Sciatic nerve (tissue), 2 donors: ENCODE results near the gene ZFAND2B. TPM values are rescaled to one million over a fixed set of nuclear protein-coding genes. Genes with fewer than 3 reads are reported as not detected.
"Not testable (repeated sequence)": the region's sequence is repeated elsewhere in the genome, so short reads cannot be mapped to it uniquely, and the experiment has no call there.

Source experiments
- ATAC-seq: fragments of 200-7000 bp; cut with Tn5 transposase; one replicate; pipeline ENCODE4 v1.9.1; 2020; ENCODE audit warnings: mild to moderate bottlenecking, moderate library complexity
- DNase-seq: peaks from one replicate; pipeline ENCODE4 v3.0.0-alpha.2; 2020; ENCODE audit warnings: low spot score
- intact Hi-C: fragments of 100-400 bp; cut with DNase I; formaldehyde crosslinking; loops from one replicate; pipeline ENCODE4 v1.14.2; 2022
- total RNA-seq: library from RNA; stranded (reverse); fragmentation: NEBNext Ultra II Directional; extraction: Animal tissue kit (Norgen Biotek cat#: 25700); gene quantifications from one replicate; pipeline ENCODE4 v1.2.1, GENCODE V29; 2021
- donor health status: DM: no; HTN: no; CAD: no.
- donor health status: DM: no; HTN: no; CAD: no.

Gene ZFAND2B
- total RNA-seq, 1 donor from 2014 or later: 40.8 TPM

GRCh38 chr2:219198974-219199373, 7.6 kb upstream of the ZFAND2B start:
- intact Hi-C loops: no loop called here
- ATAC-seq (no peak), DNase-seq (no peak)

GRCh38 chr2:219199470-219200211, 6.9 kb upstream of the ZFAND2B start:
- intact Hi-C loops: no loop called here
- DNase-seq (no peak), ATAC-seq (no peak)

GRCh38 chr2:219200502-219201326, 5.9 kb upstream of the ZFAND2B start:
- ATAC-seq, DNase-seq, intact Hi-C loops: not testable (repeated sequence)

DNA sequence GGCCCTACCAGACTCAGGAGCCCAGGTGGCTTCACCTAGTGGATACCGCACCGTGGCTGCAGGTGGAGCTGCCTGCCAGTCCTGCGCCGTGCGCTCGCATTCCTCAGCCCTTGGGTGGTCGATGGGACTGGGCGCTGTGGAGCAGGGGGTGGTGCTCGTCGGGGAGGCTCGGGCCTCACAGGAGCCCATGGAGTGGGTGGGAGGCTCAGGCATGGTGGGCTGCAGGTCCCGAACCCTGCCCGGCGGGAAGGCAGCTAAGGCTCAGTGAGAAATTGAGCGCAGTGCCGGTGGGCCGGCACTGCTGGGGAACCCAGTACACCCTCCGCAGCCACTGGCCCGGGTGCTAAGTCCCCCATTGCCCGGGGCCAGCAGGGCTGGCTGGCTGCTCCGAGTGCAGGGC, 5.3 kb upstream of the ZFAND2B start:
- ATAC-seq, DNase-seq, intact Hi-C loops: not testable (repeated sequence)

GRCh38 chr2:219204425-219205164, 2.0 kb upstream of the ZFAND2B start:
- no peak for ATAC-seq
- intact Hi-C loops: no loop called here
- DNase-seq: no peak

GRCh38 chr2:219205165-219205538, 1.4 kb upstream of the ZFAND2B start:
- no peak for DNase-seq
- no peak for ATAC-seq
- intact Hi-C loops: no loop called here

- ATAC-seq: no peak
- intact Hi-C loops: no loop called here
These were observed 628 bp upstream of the ZFAND2B start for GRCh38 chr2:219205981-219206327.

DNA sequence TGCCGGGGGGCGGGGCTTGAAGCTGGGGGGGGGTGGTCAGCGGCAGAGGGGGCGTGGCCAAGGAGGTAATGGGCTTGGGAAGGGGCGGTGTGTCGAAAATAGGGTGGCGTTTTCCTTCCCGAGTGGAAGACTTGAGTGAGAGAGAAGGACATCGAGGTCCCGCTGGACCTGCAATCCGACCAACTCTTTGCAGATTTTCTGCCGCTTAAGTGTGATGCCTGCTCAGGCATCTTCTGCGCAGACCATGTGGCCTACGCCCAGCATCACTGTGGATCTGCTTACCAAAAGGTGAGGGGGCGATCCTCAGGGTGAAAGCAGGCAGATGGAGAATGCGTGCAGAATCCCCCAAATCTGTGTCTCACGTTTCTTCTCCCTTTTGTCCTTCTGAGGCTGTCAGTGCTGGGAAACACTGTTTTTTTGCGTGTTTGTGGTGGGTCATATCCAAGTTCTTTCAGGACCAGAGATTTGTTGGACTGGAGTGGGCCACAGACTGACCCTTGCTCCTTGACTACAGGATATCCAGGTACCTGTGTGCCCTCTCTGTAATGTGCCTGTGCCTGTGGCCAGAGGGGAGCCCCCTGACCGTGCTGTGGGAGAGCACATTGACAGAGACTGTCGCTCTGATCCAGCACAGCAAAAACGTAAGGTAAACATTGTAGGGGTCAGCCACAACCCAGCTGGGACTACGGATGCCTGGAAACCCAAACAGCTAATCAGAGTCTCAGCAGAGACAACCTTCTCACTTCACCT, 727 bp downstream of the ZFAND2B start:
- peak; percentile 1 for ATAC-seq
- intact Hi-C loops: no loop called here
- DNase-seq: no peak

More at GRCh38 chr2:219205981-219206327, 628 bp upstream of the ZFAND2B start:
- no peak for DNase-seq

- ATAC-seq: no peak
- intact Hi-C loops: no loop called here
- DNase-seq: no peak
These were observed 1.5 kb downstream of the ZFAND2B start for GRCh38 chr2:219207884-219208740.

DNA sequence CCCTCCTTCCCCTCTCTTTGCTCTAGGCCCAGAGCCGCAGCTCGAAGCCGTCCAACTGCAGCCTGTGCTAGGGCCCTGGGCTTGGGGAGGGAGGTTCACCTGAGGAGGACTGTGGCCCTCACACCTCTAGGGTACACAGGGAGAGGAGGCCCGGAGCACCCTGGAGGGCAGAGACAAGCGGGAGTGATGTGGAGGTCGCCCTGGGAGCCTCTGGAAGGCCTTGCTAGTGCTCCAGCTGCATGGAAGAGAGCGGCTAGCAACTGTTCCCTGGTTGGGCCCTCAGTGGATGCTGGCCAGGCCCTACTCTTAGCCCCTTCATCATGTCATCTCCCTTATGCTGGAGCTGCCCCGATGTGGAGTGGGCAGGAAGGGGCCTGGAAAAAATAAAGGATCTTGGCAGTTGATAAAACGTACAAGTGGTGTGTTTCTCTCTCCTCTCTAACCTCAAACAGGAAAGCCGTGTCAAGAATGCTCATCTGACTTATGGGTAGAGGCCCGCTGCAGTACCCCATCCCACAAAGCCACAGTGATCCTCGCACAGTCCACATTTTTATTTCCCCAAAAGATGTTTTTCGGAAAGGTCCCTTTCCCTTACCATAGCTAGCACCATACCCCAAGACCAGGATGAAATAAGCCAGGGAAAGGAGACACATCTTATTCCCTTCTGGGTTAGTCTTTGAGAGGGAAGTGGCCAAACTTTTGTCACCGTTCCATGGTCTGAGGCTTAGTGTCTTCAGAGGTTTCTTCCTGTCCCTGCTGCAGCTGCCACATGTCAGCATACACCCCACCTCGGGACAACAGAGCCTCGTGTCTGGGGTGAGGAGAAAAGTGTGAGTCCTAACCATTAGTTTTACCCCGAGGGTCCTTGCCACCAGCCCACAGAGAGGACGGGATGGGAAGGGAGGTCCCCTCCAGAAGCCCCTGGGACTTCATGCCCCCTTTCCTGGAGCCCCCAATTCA, 2.9 kb downstream of the ZFAND2B start:
- intact Hi-C loops: no loop called here
- DNase-seq (no peak), ATAC-seq (no peak)

DNA sequence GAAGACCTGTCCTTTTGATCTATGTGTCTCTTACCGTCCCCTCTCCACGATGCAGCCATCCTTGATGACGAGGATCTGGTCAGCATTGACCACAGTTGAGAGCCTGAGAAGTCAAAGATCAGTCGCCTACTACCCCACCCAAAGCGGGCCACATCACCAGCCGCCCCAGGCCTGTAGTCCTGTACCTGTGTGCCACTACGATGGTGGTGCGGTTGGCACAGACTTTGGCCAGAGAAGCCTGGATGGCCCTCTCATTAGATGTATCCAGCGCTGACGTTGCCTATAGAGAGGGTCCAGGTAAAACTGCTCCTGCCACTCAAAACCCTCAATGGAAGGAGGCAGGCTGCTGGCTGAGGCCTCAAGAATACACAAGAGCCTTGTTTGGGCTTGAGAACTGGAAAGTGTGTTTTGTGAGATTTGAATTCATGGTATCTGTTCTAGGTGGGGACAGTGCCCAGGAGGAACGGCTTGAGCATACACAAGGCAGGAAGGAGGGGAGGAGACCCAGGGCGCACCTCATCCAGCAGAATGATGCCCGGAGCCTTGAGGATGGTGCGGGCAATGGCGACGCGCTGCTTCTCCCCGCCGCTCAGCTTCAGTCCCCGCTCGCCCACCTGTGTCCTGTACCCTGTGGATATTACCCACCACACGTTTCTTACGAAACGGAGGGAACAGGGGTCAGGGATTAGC, 3.8 kb downstream of the ZFAND2B start:
- intact Hi-C loops: no loop called here
- ATAC-seq (no peak), DNase-seq (no peak)

DNA sequence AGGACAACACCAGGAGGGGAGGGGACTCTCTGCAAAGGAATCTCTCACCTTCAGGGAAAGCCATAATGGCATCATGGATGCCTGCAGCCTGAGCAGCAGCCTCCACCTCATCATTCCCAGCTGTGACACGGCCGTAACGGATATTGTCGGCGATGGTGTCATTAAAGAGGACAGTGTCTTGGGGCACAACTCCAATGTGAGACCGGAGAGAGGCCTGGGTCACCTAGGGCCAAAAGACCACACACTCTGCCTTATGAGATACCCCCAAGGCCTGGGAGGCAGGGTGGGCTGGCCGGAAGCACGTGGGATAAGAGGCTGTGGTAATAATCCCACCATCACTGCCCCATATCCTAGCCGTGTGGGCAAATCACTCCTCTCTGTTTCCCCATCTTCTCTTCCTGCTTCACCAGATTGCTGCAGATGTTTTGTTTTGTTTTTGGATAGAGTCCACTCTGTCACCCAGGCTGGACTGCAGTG, 4.3 kb downstream of the ZFAND2B start:
- ATAC-seq (no peak), DNase-seq (no peak)
- intact Hi-C loops: no loop called here

DNA sequence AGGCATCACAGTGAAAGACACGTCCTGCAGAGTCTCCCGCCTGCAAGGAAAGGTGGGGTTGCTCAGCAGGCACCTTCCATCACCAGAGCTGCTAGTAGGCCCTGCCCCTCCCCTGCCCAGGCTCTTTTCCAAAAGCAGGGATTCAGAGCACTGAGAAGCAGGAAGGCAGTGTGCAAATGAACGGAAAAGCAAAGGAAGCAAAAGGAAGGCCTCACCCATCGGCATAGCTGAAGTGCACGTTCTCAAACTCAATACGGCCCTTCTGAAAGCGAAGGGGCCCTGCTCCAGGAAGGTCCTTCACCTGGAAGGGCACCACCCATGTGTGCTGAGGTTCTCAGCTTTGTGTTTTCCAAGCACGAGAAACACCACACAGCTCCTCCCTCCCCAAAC, 6.4 kb downstream of the ZFAND2B start:
- intact Hi-C loops: no loop called here
- ATAC-seq (no peak), DNase-seq (no peak)

DNA sequence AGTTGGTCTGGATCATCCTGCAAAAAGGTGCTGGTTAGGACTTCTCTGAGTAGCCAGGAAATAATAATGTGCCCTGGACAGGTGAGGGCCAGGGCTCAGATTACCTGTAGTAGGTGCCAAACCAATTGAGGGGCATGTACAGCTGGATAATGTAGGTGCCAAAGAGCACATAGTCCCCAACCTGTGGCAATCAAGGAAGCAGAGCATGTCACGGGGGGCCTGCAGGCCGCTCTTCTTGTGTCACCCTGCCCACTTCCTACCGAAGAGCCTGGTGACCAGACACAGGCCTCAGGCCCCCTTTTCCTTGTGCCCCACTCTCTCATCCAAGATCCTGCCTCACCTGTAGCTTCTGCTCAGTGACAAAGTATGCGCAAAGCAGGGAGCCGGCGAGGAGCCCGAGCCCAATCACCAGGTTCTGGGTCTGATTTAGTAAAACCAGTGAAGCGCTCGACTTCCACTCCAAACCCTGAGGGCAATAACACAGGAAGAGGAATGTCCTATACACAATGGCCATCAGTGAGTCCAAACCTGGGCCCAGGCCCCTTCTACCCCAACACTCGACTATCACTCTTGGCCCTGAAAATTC, 7.0 kb downstream of the ZFAND2B start:
- no peak for DNase-seq
- intact Hi-C loops: no loop called here
- ATAC-seq: no peak

DNA sequence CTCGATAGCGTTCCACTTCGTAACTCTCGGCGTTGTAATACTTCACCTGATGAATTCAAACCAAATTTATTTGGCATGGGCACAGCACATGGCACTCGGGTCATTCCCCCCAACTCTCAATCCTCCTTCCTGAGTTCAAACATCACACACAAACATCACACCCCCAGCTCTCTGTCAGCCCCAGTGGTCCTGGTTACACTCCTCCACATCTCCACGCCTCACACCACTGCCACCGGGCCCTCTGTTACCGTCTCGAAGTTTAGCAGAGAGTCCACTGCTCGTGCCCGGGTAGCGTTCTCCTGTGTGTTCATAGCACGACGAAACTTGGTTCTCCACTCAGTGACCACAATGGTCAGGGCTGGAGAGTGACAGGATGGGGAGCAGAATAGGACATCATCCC, 7.6 kb downstream of the ZFAND2B start:
- no peak for ATAC-seq
- intact Hi-C loops: no loop called here
- no peak for DNase-seq

DNA sequence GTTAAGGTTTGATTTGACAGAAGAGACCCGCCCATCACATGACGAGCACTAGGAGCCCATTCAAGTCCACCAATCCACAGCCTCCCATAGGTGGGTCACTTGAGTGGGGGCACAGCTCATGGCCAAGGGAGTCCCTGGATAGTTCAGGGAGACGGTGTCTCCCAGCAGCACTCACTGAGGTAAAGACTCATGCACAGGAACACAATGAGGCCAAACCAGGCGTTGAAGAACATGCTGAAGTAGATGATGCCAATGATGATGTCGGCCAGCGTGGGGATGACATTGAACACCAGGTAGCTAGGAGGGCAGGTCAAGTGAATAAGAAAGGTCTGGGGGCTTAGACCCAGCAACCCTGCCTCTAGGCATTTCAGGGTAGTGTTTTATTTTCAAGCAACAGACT, 8.2 kb downstream of the ZFAND2B start:
- intact Hi-C loops: loop anchor here (5.0 kb wide), 2 partner anchors 37 to 817 kb away; partner anchors contain the start of genes CNPPD1, CTDSP1 and RETREG2
- no peak for ATAC-seq
- no peak for DNase-seq
